HG03135 (cell line): ENCODE data around the gene ANO9.
"Not testable (repeated sequence)": the region's sequence is repeated elsewhere in the genome, so short reads cannot be mapped to it uniquely, and the experiment has no call there.

ENCODE experiments used
- ATAC-seq: cut with Tn5 transposase; IDR thresholded peaks from one replicate; pipeline ENCODE4 v1.9.1; 2021; ENCODE audit warnings: mild to moderate bottlenecking, moderate library complexity; ENCODE audit not compliant: unreplicated experiment

Gene ANO9

DNA sequence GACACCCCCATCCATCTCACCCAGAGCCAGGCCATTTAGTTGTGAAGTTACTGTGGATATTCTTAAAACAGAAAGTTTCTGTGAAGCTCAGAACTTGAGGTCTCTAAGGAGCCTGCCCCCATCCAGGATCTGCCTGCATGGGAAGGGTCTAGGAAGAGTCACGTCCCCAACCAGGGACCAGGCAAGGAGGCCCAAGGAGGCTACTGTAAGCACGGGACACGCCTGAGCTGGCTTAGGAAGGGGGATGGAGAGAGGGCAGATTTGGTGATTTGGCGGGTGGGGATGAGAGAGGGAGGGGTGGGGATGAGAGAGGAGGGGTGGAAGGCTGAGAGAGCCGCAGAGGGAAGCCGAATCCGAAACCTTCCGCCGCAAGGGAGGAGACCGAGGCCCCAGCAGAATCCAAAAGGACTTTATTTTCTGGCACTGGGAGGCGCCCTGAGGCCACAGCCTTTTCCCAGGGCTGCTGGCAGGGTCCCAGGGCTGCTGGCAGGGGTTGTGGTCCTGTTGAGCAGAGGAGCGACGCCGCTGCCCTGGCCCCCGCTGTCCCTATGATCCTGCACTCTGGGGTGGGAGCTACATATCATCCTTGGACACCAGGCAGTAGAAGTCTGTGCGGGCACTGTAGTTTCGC is 36.4 kb downstream of the ANO9 start:
- no peak for ATAC-seq

DNA sequence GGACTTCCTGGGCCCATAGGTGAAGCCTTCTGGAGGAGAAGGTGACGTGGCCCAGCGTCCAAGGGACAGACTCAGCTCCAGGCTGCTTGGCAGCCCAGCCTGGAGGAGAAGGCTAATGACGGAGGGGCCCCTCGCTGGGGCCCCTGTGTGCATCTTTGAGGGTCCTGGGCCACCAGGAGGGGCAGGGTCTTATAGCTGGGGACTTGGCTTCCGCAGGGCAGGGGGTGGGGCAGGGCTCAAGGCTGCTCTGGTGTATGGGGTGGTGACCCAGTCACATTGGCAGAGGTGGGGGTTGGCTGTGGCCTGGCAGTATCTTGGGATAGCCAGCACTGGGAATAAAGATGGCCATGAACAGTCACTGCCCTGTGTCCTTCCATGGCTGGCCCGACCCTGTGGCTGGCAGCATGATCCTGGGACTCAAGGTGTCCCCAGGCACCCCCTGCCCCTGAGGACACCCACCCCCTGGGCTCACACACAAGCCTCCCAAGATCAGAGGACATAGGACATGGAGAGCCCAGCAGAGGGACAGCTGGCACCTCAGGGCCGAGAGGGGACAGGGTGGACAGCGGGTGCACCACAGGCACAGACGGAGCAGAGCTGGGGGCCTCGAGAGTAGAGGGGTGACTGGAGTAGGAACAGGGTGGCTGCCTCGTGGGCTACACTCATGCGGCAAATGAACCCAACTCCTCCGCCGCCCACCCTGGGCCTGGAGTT is 37.1 kb downstream of the ANO9 start:
- ATAC-seq = no peak

DNA sequence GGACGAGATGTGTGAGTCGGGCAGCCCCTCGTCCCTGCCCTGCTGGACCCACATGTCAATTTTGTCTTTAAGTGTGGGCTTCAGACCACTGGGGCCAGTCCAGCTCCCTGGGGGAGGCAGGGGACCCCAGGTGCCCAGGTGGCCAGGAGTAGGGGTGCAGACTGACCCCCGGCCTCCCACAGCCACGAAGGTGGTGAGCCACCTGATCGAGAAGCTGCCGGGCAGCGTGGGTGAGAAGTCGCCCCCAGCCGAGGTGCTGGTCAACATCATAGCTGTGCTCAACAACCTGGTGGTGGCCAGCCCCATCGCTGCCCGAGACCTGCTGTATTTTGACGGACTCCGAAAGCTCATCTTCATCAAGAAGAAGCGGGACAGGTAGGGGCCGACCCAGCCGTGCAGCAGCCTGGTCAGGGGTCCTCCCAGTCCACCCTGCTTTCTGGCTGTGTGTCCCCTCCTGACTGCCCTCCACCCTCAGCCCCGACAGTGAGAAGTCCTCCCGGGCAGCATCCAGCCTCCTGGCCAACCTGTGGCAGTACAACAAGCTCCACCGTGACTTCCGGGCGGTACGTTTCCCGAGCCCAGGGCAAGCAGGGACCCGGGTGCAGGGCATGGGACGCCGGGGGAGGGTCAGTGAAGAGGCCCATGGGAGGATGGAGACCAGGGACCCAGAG is 37.9 kb downstream of the ANO9 start:
- no peak for ATAC-seq

DNA sequence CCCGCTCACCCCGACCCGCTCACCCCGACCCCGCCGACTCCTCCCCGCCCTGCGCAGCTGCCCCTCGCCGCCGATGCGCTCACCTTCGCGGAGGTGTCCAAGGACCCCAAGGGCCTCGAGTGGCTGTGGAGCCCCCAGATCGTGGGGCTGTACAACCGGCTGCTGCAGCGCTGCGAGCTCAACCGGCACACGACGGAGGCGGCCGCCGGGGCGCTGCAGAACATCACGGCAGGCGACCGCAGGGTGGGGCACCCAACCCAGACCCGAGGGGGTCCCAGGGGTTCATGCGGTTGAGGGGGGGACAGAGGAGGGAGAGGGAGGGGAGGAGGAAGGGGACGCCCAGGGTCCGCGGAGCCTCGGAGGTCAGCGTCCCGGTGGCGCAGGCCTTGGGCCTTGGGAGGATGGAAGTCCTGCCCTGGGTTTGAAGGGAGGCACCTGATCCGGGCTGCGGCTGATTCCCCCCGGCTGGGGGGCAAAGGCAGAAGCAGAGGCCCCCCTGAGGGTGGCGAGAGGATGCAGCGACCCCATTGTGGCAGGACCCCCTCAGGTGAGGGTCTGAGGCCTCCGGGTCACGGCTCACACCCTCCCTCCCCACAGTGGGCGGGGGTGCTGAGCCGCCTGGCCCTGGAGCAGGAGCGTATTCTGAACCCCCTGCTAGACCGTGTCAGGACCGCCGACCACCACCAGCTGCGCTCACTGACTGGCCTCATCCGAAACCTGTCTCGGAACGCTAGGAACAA is 38.6 kb downstream of the ANO9 start:
- no peak for ATAC-seq

DNA sequence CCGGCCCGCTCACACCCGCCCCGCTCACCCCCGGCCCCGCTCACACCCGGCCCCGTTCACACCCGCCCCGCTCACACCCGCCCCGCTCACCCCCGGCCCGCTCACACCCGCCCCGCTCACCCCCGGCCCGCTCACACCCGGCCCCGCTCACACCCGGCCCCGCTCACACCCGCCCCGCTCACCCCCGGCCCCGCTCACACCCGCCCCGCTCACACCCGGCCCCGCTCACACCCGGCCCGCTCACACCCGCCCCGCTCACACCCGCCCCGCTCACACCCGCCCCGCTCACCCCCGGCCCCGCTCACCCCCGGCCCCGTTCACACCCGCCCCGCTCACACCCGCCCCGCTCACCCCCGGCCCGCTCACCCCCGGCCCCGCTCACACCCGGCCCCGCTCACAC is 40.6 kb downstream of the ANO9 start:
- not testable (repeated sequence) for ATAC-seq

DNA sequence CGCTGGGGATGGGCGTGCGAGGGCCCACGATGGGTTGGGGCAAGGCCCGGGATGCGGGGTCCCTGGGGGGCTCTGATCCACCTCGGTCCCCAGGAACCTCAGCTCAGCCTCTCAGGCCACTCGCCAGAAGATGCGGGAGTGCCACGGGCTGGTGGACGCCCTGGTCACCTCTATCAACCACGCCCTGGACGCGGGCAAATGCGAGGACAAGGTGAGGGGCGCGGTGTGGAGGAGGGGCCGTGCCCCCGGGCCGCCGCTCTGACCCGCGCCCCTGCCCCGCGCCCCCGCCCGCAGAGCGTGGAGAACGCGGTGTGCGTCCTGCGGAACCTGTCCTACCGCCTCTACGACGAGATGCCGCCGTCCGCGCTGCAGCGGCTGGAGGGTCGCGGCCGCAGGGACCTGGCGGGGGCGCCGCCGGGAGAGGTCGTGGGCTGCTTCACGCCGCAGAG is 41.5 kb downstream of the ANO9 start:
- no peak for ATAC-seq

DNA sequence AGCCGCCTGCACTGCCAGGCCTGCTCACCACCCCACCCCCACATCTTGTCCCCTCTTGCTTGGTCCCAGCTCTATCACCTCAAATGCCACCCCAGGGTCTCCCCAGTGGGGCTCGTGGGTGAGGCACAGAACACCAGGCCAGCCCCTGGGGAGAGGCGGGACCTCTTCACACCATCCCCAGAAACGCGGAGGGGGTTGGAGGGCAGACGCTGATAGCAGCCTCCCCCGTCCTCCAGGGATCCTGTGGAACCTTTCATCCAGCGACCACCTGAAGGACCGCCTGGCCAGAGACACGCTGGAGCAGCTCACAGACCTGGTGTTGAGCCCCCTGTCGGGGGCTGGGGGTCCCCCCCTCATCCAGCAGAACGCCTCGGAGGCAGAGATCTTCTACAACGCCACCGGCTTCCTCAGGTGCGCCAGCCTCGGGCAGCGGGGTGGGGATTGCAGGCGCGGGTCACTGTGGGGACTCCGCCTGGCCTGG is 42.0 kb downstream of the ANO9 start:
- ATAC-seq = no peak

DNA sequence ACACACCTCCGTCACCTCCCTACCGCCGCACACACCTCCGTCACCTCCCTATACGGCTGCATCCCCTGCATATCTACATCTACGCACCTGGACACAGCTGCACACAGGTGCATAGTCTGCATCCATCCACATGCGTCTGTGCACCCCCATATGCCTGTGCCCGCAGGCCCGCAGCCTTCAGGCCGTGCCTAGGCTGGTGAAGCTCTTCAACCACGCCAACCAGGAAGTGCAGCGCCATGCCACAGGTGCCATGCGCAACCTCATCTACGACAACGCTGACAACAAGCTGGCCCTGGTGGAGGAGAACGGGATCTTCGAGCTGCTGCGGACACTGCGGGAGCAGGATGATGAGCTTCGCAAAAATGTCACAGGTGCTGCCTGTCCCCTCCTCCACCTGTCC is 43.0 kb downstream of the ANO9 start:
- ATAC-seq = no peak

DNA sequence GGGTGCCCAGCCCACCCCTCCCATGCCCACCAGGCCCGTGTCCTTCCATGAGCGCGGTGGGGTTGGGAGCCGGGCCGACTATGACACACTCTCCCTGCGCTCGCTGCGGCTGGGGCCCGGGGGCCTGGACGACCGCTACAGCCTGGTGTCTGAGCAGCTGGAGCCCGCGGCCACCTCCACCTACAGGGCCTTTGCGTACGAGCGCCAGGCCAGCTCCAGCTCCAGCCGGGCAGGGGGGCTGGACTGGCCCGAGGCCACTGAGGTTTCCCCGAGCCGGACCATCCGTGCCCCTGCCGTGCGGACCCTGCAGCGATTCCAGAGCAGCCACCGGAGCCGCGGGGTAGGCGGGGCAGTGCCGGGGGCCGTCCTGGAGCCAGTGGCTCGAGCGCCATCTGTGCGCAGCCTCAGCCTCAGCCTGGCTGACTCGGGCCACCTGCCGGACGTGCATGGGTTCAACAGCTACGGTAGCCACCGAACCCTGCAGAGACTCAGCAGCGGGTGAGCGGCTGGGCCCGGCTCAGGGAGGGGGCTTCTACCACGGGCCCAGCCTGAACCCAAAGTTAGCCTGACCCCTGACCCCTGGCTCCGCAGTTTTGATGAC is 44.8 kb downstream of the ANO9 start:
- peak; percentile 81 for ATAC-seq

DNA sequence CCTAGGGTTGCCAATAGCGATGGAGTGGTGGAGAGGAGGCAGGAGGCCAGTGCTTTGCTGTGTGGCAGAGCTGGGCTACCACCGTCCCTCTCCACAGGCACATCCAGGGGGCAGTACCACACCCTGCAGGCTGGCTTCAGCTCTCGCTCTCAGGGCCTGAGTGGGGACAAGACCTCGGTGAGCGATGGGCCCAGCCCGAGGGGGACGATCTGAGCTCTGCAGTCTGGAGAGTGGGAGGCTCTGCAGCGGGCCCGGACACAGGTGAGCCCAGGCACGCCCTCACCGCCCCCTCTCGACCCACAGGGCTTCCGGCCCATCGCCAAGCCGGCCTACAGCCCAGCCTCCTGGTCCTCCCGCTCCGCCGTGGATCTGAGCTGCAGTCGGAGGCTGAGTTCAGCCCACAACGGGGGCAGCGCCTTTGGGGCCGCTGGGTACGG is 45.3 kb downstream of the ANO9 start:
- ATAC-seq = no peak

DNA sequence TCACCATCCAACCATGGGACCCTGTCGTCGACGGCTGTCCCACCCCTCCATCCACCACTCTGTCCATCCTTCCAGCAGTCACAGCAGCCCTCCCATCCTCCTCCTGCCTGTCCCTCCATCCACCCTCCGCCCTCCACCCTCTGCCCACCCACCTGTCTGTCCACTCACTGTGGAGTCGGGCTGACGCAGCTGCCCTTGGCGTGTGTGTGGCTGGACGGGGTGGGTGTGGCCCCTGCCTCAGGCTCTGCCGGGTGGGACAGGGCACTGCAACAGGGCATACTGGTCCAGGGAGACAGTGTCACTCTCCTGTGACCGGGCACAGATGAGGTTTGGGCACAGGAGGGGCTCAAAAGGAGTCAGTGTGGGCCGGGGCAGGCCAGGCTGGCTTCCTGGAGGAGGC is 45.9 kb downstream of the ANO9 start:
- ATAC-seq = no peak

DNA sequence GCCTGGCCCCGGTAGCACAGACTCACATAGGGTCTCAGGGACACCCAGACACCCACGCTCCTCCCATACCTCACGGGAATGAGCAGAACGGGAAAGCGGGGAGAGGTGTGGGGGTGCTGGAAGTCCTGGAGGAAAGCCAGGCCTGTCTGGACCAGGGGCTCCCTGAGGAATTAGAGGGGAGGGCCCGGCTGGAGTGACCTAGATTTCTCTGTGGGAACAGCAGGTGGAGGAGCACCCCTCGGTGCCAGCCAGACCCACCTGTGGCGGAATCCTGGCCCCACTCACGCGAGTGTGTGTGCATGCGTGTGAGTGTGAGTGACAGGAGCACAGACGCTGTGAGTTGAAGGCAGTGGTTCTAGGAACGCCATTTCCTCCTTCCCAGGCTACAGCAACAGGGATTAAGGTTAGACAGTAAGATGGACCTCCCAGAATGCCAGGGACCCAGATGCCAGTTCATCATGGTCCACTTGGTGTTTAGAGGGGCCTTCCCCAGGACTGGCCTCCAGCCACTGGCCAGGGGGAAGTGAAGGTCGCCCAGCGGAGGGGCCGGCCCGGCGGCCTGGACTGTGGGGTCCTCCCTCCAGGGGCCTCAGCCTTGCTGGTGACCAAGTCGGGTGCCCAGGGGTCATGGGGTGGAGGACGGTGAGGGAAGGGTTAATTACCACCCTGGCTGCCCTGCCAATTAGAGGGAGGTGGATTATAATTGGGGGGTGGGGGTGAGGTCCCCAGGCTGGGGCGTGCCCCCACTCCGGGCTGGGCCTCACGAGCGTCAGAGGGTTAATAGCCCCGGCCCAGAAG is 46.8 kb downstream of the ANO9 start:
- no peak for ATAC-seq

DNA sequence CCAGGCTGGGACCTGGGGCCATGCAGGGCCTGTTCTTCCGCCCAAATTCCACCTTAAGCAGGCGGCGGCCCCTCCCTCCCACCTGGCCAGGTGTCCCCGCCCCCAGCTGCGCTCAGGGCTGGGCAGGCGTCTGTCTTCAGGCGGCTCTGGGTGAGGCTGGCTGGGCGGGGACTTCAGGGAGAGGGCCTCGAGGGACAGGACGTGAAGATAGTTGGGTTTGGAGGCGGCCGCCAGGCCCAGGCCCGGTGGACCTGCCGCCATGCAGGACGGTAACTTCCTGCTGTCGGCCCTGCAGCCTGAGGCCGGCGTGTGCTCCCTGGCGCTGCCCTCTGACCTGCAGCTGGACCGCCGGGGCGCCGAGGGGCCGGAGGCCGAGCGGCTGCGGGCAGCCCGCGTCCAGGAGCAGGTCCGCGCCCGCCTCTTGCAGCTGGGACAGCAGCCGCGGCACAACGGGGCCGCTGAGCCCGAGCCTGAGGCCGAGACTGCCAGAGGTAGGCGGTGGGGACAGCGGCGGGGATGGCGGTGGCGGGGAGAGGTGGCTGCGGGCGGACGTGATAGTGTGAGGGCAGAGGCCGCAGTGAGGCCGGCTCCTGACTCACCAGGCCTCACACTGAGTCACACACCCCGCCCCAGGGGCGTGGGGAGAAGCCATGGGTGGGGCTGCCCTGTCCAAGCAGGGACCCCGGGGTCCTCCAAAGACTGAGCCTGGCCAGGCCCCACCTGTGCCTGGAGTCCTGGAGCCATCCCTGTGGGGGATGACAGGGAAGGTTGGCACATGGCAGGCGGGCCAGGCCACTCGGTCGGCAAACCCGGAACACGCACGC is 47.6 kb downstream of the ANO9 start, which contains the start of gene PKP3:
TSS of gene PKP3 (plus strand) at position 176 of the 824 bp plus-strand sequence. CDS start at position 260, 84 bp downstream.
- no peak for ATAC-seq

DNA sequence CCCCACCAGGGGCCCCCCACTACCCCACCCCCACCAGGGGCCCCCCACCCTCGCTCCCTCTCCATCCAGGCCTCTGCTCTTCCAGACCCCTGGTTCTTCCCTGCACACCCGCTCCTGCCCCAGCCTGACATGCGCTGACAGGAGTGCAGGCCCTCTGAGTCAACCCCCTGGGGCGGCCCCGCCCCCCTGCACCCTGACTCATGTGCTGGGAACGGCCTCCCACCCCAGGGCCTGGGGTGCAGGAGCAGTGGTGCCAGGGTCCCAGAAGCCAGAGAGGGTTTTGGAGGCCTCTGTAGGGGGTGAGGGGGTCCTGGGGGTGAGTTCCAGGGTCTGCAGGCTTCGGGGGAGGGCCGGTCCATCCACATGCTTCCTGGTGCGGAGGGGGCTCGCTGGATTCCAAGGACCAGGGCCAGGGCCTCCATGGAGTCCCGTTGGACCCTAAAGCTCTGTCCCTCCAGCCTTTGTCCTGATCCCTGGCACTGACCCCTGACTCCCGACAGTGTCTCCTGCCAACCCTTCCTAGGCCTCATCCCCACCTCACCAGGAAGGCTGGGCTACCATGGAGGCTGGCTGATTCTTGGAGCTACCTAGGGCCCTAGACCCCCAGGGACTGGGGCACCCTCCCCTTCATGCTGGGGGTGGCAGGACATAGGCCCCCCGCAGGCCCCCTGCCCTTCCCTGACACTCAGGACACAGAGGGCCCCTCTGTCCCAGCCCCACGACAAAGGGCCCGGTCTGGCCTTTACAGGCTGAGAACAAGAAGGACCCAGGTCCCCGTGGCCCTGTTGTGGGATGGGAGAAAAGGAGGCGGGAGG is 48.4 kb downstream of the ANO9 start:
- ATAC-seq = no peak

DNA sequence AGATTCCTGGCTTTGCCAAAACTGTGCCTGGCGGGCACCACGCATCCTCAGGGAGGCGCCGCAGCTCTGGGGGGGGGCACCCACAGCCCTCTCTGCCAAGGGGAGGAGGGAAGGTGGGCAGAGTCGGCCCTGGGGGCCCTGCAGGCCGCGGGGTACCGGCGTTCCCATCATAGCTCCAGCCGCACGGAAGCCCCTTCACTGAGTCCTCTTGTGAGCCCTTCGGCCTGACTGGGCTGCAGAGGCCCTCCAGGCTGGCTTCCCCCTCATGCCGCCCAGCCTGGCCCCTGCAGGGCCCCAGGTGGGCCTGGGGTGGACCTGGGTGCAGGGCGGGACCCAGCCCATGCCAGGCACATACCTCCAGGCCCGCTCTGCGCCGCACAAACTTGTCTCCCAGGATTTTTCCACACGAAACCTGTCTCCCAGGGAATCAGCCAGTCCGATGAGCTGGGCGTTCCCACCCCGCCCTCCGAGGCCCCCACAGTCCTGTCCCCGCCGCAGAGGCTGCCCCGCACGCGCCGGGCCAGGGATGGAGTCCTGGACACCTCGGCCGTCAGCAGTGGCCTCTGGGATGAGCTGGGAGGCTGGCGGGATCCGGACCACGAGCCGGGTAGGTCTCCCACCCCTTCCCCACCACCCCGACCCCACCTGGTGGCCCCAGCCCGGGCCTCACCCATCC is 49.6 kb downstream of the ANO9 start:
- no peak for ATAC-seq

DNA sequence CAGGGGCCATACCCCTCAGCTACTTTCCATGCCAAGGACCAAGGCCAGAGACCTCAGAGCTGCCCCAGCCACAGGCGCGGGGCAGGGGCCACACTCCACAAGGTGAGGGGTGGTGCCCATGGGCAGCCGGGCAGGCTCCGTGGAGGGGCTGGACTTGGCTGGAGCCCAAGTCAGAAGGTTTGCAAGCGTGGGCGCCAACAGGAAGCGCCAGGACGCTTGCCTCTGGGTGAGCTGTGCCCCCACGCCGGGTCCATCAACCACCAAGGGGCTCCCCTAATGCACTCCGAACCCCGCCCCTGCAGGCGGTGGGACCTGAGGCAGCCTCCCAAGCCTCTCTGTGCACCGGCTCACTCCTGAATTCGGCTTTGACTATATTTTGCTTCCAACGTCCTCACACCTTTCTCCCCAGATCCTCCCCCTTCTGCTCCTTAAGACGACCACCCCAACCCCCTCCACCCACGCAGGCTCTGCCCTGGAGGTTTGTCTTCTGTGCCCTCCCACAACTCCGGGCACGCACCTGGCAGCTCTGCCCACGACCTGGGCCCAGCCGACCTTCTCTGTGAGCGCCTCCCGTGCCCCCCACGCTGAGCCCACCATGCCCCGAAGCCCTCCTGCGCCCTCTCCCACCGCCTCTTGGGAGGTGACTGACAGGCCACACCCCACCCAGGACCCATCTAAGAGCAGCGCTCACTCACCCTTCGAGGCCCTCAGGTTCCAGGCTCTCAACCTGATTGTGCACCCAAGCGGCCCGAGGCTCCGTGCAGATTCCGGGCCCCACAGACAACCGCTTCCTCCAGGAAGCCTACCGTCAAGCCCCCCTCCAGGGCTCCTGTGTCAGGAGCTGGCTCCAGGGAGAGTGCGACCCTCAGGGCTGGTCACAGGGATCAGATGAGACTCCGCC is 50.4 kb downstream of the ANO9 start:
- ATAC-seq = no peak

DNA sequence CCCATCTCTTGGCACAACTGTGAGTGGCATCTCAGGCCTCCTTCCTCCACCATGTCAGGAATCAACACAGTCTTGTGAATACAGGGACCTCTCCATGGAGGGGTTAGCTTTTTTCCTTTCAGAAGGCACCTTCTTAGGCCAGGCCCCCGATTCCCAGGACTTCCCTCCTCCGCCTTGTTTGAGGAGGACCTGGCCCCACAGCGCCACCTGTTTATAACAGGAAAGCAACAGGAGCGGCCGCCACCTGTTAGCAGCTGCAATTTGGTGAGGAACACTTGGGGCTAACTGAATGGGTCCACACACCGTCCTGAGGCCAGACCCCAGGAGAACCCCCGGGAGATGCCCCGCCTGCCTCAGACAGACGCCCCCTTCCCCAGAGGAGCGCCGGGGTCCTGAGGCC is 51.6 kb downstream of the ANO9 start:
- ATAC-seq = no peak
